Naive thymus-derived CD4-positive, alpha-beta T cell (primary cell): ENCODE results near the gene RPTOR. TPM values are rescaled to one million over a fixed set of nuclear protein-coding genes. Genes with fewer than 3 reads are reported as not detected.
A peak's percentile ranks its signal among the peaks of the same experiment; 100 is the strongest.

Source experiments
- ATAC-seq: fragments of 150-1000 bp; cut with Tn5 transposase; 2 replicates; pipeline ENCODE4 v1.10.0; 2021; ENCODE audit warnings: mild to moderate bottlenecking, moderate library complexity
- CTCF ChIA-PET: fragments of 350-600 bp; sonication (Branson Sonifier 250); formaldehyde crosslinking; loops from one replicate; lab custom pipeline; 2021; ENCODE audit warnings: antibody characterized with exemption; lab: Charles Lee
- POLR2A ChIA-PET: fragments of 350-600 bp; sonication (Branson Sonifier 250); formaldehyde crosslinking; loops from one replicate; lab custom pipeline; 2021; ENCODE audit warnings: antibody characterized with exemption, inconsistent platforms; lab: Charles Lee
- DNase-seq, 9 donors: peaks; one replicate each; pipeline versions ENCODE4 v3.0.0 to v3.0.0-alpha.2; 2020 to 2022; ENCODE audit warnings: mixed read lengths in 1 of 9
- H3K27ac ChIP-seq: one replicate; pipeline ENCODE4 v1.7.0; 2013; ENCODE audit warnings: mild to moderate bottlenecking, low read depth, low read length, moderate library complexity
- H3K27me3 ChIP-seq, 2 donors: one replicate each; pipeline ENCODE4 v1.7.0; 2013; ENCODE audit warnings: low read length in 2 of 2, mild to moderate bottlenecking in 2 of 2, moderate library complexity in 2 of 2; ENCODE audit not compliant: control insufficient read depth in 2 of 2, insufficient read depth in 2 of 2
- H3K36me3 ChIP-seq, 3 experiments: 1 replicate in 2 of 3; 2 replicates in 1 of 3; pipeline ENCODE4 v1.7.0; 2013; ENCODE audit warnings: low read length in 3 of 3, mild to moderate bottlenecking in 3 of 3, moderate library complexity in 1 of 3; ENCODE audit not compliant: insufficient read depth in 3 of 3, control insufficient read depth in 2 of 3
- H3K4me1 ChIP-seq, 2 donors: one replicate each; pipeline ENCODE4 v1.7.0; 2013; ENCODE audit warnings: low read length in 2 of 2, mild to moderate bottlenecking in 2 of 2, moderate library complexity in 1 of 2; ENCODE audit not compliant: control insufficient read depth in 2 of 2, insufficient read depth in 2 of 2
- H3K4me3 ChIP-seq: 2 replicates; pipeline ENCODE4 v1.7.0; 2013; ENCODE audit warnings: mild to moderate bottlenecking, low read length
- H3K9me3 ChIP-seq, 3 experiments: 1 replicate in 2 of 3; 2 replicates in 1 of 3; pipeline ENCODE4 v1.7.0; 2013; ENCODE audit warnings: low read length in 3 of 3; ENCODE audit not compliant: control insufficient read depth in 2 of 3
- H3K27ac Mint-ChIP-seq, 9 donors: one replicate each; pipeline ENCODE4 v1.8.0; 2020 to 2022; ENCODE audit warnings: mixed read lengths in 9 of 9, mild to moderate bottlenecking in 8 of 9, moderate library complexity in 5 of 9, inconsistent platforms in 2 of 9
- H3K27me3 Mint-ChIP-seq, 5 donors: one replicate each; pipeline ENCODE4 v1.8.0; 2021 to 2022; ENCODE audit warnings: mixed read lengths in 5 of 5, mild to moderate bottlenecking in 1 of 5
- H3K36me3 Mint-ChIP-seq, 5 donors: one replicate each; pipeline ENCODE4 v1.8.0; 2020 to 2022; ENCODE audit warnings: mixed read lengths in 5 of 5, mild to moderate bottlenecking in 3 of 5, inconsistent platforms in 1 of 5
- H3K4me1 Mint-ChIP-seq, 7 donors: one replicate each; pipeline ENCODE4 v1.8.0; 2020 to 2022; ENCODE audit warnings: mixed read lengths in 7 of 7, mild to moderate bottlenecking in 3 of 7, inconsistent platforms in 1 of 7
- H3K4me3 Mint-ChIP-seq, 10 donors: one replicate each; pipeline ENCODE4 v1.8.0; 2020 to 2022; ENCODE audit warnings: mild to moderate bottlenecking in 10 of 10, mixed read lengths in 10 of 10, moderate library complexity in 6 of 10, inconsistent platforms in 2 of 10
- H3K9me3 Mint-ChIP-seq, 11 donors: one replicate each; pipeline ENCODE4 v1.8.0; 2020 to 2022; ENCODE audit warnings: mixed read lengths in 11 of 11, mild to moderate bottlenecking in 4 of 11, inconsistent platforms in 1 of 11, moderate library complexity in 1 of 11
- intact Hi-C, 2 donors: fragments of 100-400 bp; cut with micrococcal nuclease; formaldehyde crosslinking; loops; one replicate each; pipeline ENCODE4 v1.15.1; 2023
- polyA plus RNA-seq, 2 donors: library from polyadenylated mRNA; unstranded; fragments of 300-500 nt; fragmentation: Illumina TruSeq; gene quantifications; one replicate each; pipeline ENCODE4 v1.2.3, GENCODE V29; 2021
- total RNA-seq, 6 experiments: library from RNA in 5 of 6; stranded (reverse) in 5 of 6; gene quantifications; 1 replicate in 5 of 6; 2 replicates in 1 of 6; pipeline ENCODE4 v1.2.3 and lab custom pipeline; 2021 to 2026

RPTOR gene
- total and polyA plus RNA-seq, 7 experiments from 2014 or later = 10.9 to 89.8 (median 59.9) TPM

GRCh38 chr17:80970762-80971703 lies 426.4 kb downstream of the RPTOR start:
- intact Hi-C loops = loop anchor here in 1 of 2 donors (1.0 to 10.0 kb wide), 2 partner anchors 106 to 396 kb away; no protein-coding TSS in a partner anchor
- Histone ChIP-seq H3K4me1 (peaks cover 0 to 20% of the 10 kb centered on the region in 2 donors), H3K27ac (no peak overlapping the region), H3K9me3 (no peaks in the 10 kb centered on the region), H3K4me3 (no peak overlapping the region), H3K36me3 (no peaks in the 10 kb centered on the region), H3K27me3 (no peaks in the 10 kb centered on the region)
- Mint-ChIP-seq H3K27me3 (peaks cover 0 to 10% (median 0%) of the 10 kb centered on the region in 5 donors), H3K4me1 (peaks cover 5 to 14% (median 6%) of the 10 kb centered on the region in 7 donors), H3K36me3 (peaks cover 0 to 5% (median 0%) of the 10 kb centered on the region in 5 donors), H3K27ac (peak overlapping the region in 5 of 9 donors; percentile 20 to 63 (median 48)), H3K4me3 (peak overlapping the region in 4 of 10 donors; percentile 11 to 54 (median 24)), H3K9me3 (no peaks in the 10 kb centered on the region)
- ChIA-PET CTCF (interaction anchor here (1.0 to 2.9 kb wide), 2 partner anchors 190 to 544 kb away, joined by 3 to 26 read pairs; no protein-coding TSS in a partner anchor), POLR2A (interaction anchor here (0.5 to 1.0 kb wide), 3 partner anchors 10 to 544 kb away, joined by 3 read pairs; no protein-coding TSS in a partner anchor)
- ATAC-seq (no peak), DNase-seq (no peak)

- Mint-ChIP-seq H3K4me1 (peaks cover 5 to 14% (median 6%) of the 10 kb centered on the region in 7 donors), H3K27me3 (peaks cover 0 to 10% (median 5%) of the 10 kb centered on the region in 5 donors), H3K27ac (peak overlapping the region in 1 of 9 donors; percentile 38), H3K9me3 (no peaks in the 10 kb centered on the region), H3K4me3 (peak overlapping the region in 1 of 10 donors; percentile 11), H3K36me3 (peaks cover 0 to under 1% (median 0%) of the 10 kb centered on the region in 5 donors)
- H3K36me3 ChIP-seq = no peaks in the 10 kb centered on the region
- H3K9me3 ChIP-seq = no peaks in the 10 kb centered on the region
- ChIA-PET POLR2A (interaction anchor here (0.5 kb wide), 1 partner anchor 10 kb away, joined by 3 read pairs; no protein-coding TSS in a partner anchor), CTCF (interaction anchor here (2.9 kb wide), 1 partner anchor 545 kb away, joined by 26 read pairs; no protein-coding TSS in a partner anchor)
- no peak for DNase-seq
- no peak overlapping the region for H3K27ac ChIP-seq
- peaks cover 0 to 20% of the 10 kb centered on the region in 2 donors for H3K4me1 ChIP-seq
- H3K27me3 ChIP-seq = no peaks in the 10 kb centered on the region
- ATAC-seq = no peak
- intact Hi-C loops = loop anchor here in 1 of 2 donors (10.0 kb wide), 1 partner anchor 107 kb away; no protein-coding TSS in a partner anchor
- no peak overlapping the region for H3K4me3 ChIP-seq
Observed at GRCh38 chr17:80971704-80972304, 427.2 kb downstream of the RPTOR start.

- Histone ChIP-seq H3K4me3 (no peak overlapping the region), H3K4me1 (no peaks in the 10 kb centered on the region), H3K27ac (no peak overlapping the region), H3K27me3 (no peaks in the 10 kb centered on the region), H3K9me3 (no peaks in the 10 kb centered on the region), H3K36me3 (no peaks in the 10 kb centered on the region)
- DNase-seq (no peak), ATAC-seq (no peak)
- ChIA-PET POLR2A (no interaction called here), CTCF (no interaction called here)
- Mint-ChIP-seq H3K9me3 (no peaks in the 10 kb centered on the region), H3K4me1 (peaks cover 8 to 12% (median 10%) of the 10 kb centered on the region in 7 donors), H3K27me3 (peaks cover 8 to 22% (median 14%) of the 10 kb centered on the region in 5 donors), H3K27ac (no peak overlapping the region), H3K36me3 (no peaks in the 10 kb centered on the region), H3K4me3 (no peak overlapping the region)
- intact Hi-C loops = loop anchor here in 1 of 2 donors (10.0 kb wide), 1 partner anchor 112 kb away; no protein-coding TSS in a partner anchor
Observed at GRCh38 chr17:80976701-80977100, 432.1 kb downstream of the RPTOR start.

GRCh38 chr17:80977172-80977571 lies 432.5 kb downstream of the RPTOR start:
- DNase-seq (no peak), ATAC-seq (no peak)
- no peaks in the 10 kb centered on the region for H3K36me3 Mint-ChIP-seq
- H3K4me1 Mint-ChIP-seq = peaks cover 8 to 12% (median 10%) of the 10 kb centered on the region in 7 donors
- Histone ChIP-seq H3K9me3 (no peaks in the 10 kb centered on the region), H3K4me1 (no peaks in the 10 kb centered on the region), H3K36me3 (no peaks in the 10 kb centered on the region), H3K27me3 (no peaks in the 10 kb centered on the region), H3K27ac (no peak overlapping the region), H3K4me3 (no peak overlapping the region)
- intact Hi-C loops = loop anchor here in 1 of 2 donors (10.0 kb wide), 1 partner anchor 112 kb away; no protein-coding TSS in a partner anchor
- no peak overlapping the region for H3K4me3 Mint-ChIP-seq
- POLR2A ChIA-PET = no interaction called here
- H3K27me3 Mint-ChIP-seq = peaks cover 8 to 22% (median 14%) of the 10 kb centered on the region in 5 donors
- H3K27ac Mint-ChIP-seq = no peak overlapping the region
- H3K9me3 Mint-ChIP-seq = no peaks in the 10 kb centered on the region
- CTCF ChIA-PET = no interaction called here

- DNase-seq (no peak), ATAC-seq (no peak)
- Histone ChIP-seq H3K36me3 (no peaks in the 10 kb centered on the region), H3K4me3 (no peak overlapping the region), H3K4me1 (no peaks in the 10 kb centered on the region), H3K9me3 (no peaks in the 10 kb centered on the region), H3K27me3 (no peaks in the 10 kb centered on the region), H3K27ac (no peak overlapping the region)
- intact Hi-C loops = loop anchor here in 1 of 2 donors (10.0 kb wide), 1 partner anchor 114 kb away; no protein-coding TSS in a partner anchor
- peaks cover 8 to 12% (median 10%) of the 10 kb centered on the region in 7 donors for H3K4me1 Mint-ChIP-seq
- no peak overlapping the region for H3K4me3 Mint-ChIP-seq
- H3K36me3 Mint-ChIP-seq = no peaks in the 10 kb centered on the region
- peaks cover 0 to 2% (median 0%) of the 10 kb centered on the region in 11 donors for H3K9me3 Mint-ChIP-seq
- POLR2A ChIA-PET = no interaction called here
- H3K27ac Mint-ChIP-seq = peak overlapping the region in 1 of 9 donors; percentile 55
- CTCF ChIA-PET = interaction anchor here (0.8 to 1.4 kb wide), 3 partner anchors 9 to 551 kb away, joined by 3 to 5 read pairs (median 3); no protein-coding TSS in a partner anchor
- H3K27me3 Mint-ChIP-seq = peaks cover 8 to 22% (median 14%) of the 10 kb centered on the region in 5 donors
Observed at GRCh38 chr17:80978499-80979497, 434.2 kb downstream of the RPTOR start.
